ENCODE results near the gene VSIG1. TPM values are rescaled to one million over a fixed set of nuclear protein-coding genes. Genes with fewer than 3 reads are reported as not detected.
A peak's percentile ranks its signal among the peaks of the same experiment; 100 is the strongest.

Gene VSIG1
- total and polyA plus RNA-seq, 2 of the 8 experiments (the other 6 are each of a cell fraction or from before 2014, with no cell fraction given) = 2.2 to 2.9 TPM

DNA sequence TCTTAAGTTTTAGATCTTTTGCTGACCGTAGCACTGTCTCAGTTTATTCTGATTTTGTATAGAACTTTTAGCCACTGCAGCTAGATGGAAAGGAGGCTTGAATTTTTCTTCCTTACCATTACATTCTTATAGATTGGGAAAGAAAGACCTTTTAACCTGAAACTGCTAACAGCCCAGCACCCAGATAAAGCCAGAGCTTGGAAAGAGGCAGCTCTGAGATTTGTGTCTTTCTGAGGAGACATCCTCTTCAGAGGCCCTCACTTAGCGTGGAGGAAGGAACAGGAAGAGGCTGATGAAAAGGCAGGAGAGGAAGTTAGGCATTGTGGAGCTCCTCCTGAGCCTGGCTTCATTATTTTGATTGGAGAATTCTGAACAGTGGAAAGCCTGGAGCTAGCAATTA is 81.8 kb downstream of the VSIG1 start:
- Histone ChIP-seq H2BK20ac (ENCODE audit: low read length) (no peak overlapping the region), H3K23ac (ENCODE audit: insufficient read length) (no peak overlapping the region), H2BK5ac (ENCODE audit: low read depth, low read length) (no peak overlapping the region), H4K5ac (ENCODE audit: insufficient read length, low read depth, low read length) (no peak overlapping the region), H4K8ac (ENCODE audit: extremely low read depth, insufficient read depth, low read length) (no peak overlapping the region), H2BK12ac (ENCODE audit: low read depth, low read length) (no peak overlapping the region), H3K4me2 (ENCODE audit: insufficient read depth in 1 of 2, low read depth in 2 of 2, low read length in 2 of 2) (peak overlapping the region; percentile 13 to 24; a peak in 2 of 4 replicates), H4K91ac (replicated peaks; ENCODE audit: insufficient read length, low read length) (no peak overlapping the region), H3K4ac (replicated peaks; ENCODE audit: insufficient read length, low read depth, low read length) (no peak overlapping the region), H3K23me2 (ENCODE audit: low read depth, low read length) (no peaks in the 10 kb centered on the region), H3K36me3 (ENCODE audit: control insufficient read depth in 2 of 4, insufficient read depth in 4 of 4, low read length in 3 of 4) (no peaks in the 10 kb centered on the region), H2BK15ac (ENCODE audit: low read length) (no peak overlapping the region), H2AK5ac (ENCODE audit: low read depth, low read length) (no peak overlapping the region), H3K4me1 (replicated peaks in 1 of 4; ENCODE audit: control insufficient read depth in 3 of 4, insufficient read depth in 4 of 4, low read length in 3 of 4) (peaks cover 0 to 3% (median 0%) of the 10 kb centered on the region in 4 experiments; a peak in 1 of 7 replicates), H3K18ac (ENCODE audit: extremely low read depth, low read length) (no peak overlapping the region), H3K79me2 (ENCODE audit: control insufficient read depth in 1 of 2, insufficient read depth in 2 of 2, low read length in 2 of 2) (no peaks in the 10 kb centered on the region), H3K9me3 (ENCODE audit: insufficient read depth in 2 of 2, low read depth in 1 of 2, low read length in 1 of 2) (no peaks in the 10 kb centered on the region), H2AFZ (ENCODE audit: low read length) (peak overlapping the region; percentile 44; the same call in 1 of the 2 replicates), H3K14ac (ENCODE audit: insufficient read length) (no peak overlapping the region), H2BK120ac (replicated peaks; ENCODE audit: low read depth, low read length) (no peak overlapping the region), H3K79me1 (ENCODE audit: low read depth, low read length) (no peaks in the 10 kb centered on the region), H3K4me3 (ENCODE audit: extremely low read depth in 1 of 4, insufficient read depth in 2 of 4, low read depth in 3 of 4, low read length in 4 of 4) (no peak overlapping the region), H3K56ac (replicated peaks; ENCODE audit: insufficient read length, low read depth, low read length) (no peak overlapping the region), H3K27me3 (replicated peaks in 1 of 4; ENCODE audit: control insufficient read depth in 3 of 4, extremely low read depth in 1 of 4, insufficient read depth in 3 of 4, low read length in 3 of 4) (no peaks in the 10 kb centered on the region), H3K27ac (ENCODE audit: low read depth, low read length) (no peak overlapping the region), H3K9ac (replicated peaks in 1 of 4; ENCODE audit: extremely low read depth in 1 of 4, low read depth in 3 of 4, low read length in 3 of 4) (no peak overlapping the region), H4K20me1 (replicated peaks in 1 of 2; ENCODE audit: control insufficient read depth in 1 of 2, insufficient read depth in 2 of 2, low read length in 2 of 2) (no peaks in the 10 kb centered on the region)
- ChIA-PET POLR2A (ENCODE audit: partially characterized antibody) (interaction anchor here (1.1 kb wide), 1 partner anchor 12 kb away, joined by 3 read pairs; no protein-coding TSS in a partner anchor), CTCF (ENCODE audit: partially characterized antibody) (interaction anchor here (1.2 to 1.4 kb wide), 2 partner anchors 8 to 25 kb away, joined by 3 read pairs; no protein-coding TSS in a partner anchor)
- TF ChIP-seq KDM5A (IDR thresholded peaks at IDR 0.05; ENCODE audit: low read length) (no peak), BACH1 (IDR thresholded peaks at IDR 0.05; ENCODE audit: low read length) (no peak), GABPA (IDR thresholded peaks at IDR 0.05; ENCODE audit: borderline replicate concordance, insufficient read depth, low read length) (no peak), HDAC6 (IDR thresholded peaks at IDR 0.05; ENCODE audit: low read depth, low read length) (no peak), POLR2AphosphoS5 (IDR thresholded peaks at IDR 0.05; ENCODE audit: low read depth, low read length) (no peak), RBBP5 (IDR thresholded peaks at IDR 0.05; ENCODE audit: borderline replicate concordance, low read depth, low read length) (no peak), TCF12 (IDR thresholded peaks at IDR 0.05; ENCODE audit: low read depth, low read length) (no peak), YY1 (IDR thresholded peaks at IDR 0.05; ENCODE audit: low read depth, low read length) (no peak)
- DNase-seq (ENCODE audit: low read depth in 1 of 2, low spot score in 2 of 2) (no peak), FAIRE-seq (no peak)
- WGBS, 2 experiments (ENCODE audit: extremely low coverage in 1 of 2, insufficient coverage in 1 of 2, insufficient read length in 1 of 2, insufficient replicate concordance in 2 of 2, low coverage in 1 of 2, low lambda C conversion rate in 2 of 2, missing lambda C conversion rate in 1 of 2) = 68% methylated on average over 2 of the region's 2 CpGs; no CpG with 5 or more reads in 1 of the 2 experiments
